DMS 273 (cell line): Measurements from ENCODE around the gene NDUFAF5.
"Not testable (repeated sequence)": the region's sequence is repeated elsewhere in the genome, so short reads cannot be mapped to it uniquely, and the experiment has no call there.

Experiments
- DNase-seq: peaks from one replicate; lab custom pipeline; 2025; ENCODE audit not compliant: unreplicated experiment; lab: John Stamatoyannopoulos, UW

The NDUFAF5 gene

DNA sequence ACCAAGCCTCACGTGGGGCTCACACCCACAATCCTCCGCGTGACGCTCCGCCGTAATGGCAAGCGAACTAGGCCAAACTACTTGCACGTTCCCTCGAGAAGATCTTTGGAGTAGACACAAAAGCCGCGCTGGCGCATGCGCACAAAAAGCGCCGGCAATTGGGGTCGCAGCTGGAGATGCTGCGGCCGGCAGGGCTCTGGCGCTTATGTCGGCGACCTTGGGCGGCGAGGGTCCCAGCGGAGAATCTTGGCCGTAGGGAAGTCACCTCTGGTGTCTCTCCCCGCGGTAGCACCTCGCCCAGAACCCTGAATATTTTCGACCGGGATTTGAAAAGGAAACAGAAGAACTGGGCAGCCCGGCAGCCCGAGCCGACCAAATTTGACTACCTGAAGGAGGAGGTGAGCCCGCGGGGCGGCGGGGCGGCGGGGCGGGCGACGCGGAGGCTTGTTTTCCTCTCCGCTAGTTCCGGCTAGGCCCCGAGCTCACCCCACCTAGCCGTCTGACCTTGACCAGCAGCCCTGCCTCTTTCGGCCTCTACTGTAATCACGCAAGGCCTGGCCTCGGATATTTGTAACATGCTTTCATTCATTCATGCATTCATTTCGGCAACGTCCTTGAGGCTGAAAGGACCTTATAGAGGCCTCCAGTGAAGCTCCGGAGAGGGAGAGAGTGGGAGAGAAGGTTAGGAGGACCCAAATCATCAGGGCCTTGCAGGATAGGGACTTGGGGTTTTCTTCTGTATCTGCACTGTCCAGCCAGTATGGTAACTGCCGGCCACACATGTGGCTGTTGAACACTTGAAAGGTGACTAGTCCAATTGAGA, at the start of gene NDUFAF5, which contains the start of gene ESF1:
Gene NDUFAF5 (plus strand): TSS at position 136 of the 823 bp plus-strand sequence. CDS start 41 bp downstream, at position 177.
Gene ESF1 (minus strand): TSS at position 27 of the 823 bp plus-strand sequence. CDS start 1,779 bp downstream, outside the sequence.
- DNase-seq = peak; percentile 98

DNA sequence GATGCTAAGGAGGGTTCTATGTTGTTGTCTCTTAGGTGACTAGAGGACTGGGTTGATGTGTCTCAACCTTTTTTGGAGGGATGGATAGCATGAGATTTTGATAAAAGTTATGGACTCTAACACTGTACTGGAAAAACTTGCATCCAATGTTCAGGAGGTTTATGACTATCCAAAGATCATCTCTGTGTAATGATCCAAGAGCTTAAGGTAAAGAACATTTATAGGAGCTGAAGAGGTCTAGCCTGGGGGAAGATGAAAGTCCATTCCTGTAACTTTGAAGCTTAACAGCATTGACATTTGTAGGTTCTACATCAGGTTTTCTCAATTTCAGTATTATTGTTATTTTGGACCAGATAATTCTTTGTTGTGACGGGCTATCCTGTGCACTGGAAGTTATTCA, 49.0 kb upstream of the NDUFAF5 start:
- DNase-seq = no peak

DNA sequence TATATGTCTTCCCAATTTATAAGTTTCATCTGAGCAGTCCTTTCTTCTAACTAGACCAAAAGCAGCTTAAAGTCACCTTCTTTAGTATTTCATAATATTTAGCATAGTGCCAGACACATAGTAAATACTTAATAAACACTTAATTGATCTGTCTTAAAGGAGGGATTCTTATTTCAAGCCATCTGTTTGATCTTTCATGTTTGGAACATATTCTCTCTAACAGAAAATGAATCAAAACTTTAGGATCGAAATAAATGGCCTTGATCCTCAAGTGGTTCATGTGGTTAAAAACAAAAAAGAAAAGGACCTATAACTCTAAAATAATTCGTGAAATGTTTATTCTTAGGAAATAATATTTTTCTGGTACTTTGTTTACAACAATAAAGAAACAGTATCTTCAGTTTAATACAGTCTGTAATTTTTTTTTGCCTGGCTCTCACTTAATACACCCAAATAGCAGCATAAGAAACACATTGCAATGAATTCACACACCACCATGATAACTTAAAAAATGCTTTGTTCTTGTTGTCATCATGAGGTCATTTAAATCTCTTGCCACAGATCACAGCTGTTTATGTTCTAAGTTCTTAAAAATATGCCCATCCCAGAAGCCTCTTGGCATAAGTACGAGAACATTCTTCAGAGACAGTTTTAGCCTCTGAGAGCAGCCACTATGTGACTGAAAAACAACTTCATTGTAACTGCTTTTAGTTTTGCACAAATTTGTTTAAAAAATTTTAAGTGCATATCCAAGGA, 48.2 kb upstream of the NDUFAF5 start:
- DNase-seq = no peak

GRCh38 chr20:13738187-13738586, 46.6 kb upstream of the NDUFAF5 start:
- not testable (repeated sequence) for DNase-seq

DNA sequence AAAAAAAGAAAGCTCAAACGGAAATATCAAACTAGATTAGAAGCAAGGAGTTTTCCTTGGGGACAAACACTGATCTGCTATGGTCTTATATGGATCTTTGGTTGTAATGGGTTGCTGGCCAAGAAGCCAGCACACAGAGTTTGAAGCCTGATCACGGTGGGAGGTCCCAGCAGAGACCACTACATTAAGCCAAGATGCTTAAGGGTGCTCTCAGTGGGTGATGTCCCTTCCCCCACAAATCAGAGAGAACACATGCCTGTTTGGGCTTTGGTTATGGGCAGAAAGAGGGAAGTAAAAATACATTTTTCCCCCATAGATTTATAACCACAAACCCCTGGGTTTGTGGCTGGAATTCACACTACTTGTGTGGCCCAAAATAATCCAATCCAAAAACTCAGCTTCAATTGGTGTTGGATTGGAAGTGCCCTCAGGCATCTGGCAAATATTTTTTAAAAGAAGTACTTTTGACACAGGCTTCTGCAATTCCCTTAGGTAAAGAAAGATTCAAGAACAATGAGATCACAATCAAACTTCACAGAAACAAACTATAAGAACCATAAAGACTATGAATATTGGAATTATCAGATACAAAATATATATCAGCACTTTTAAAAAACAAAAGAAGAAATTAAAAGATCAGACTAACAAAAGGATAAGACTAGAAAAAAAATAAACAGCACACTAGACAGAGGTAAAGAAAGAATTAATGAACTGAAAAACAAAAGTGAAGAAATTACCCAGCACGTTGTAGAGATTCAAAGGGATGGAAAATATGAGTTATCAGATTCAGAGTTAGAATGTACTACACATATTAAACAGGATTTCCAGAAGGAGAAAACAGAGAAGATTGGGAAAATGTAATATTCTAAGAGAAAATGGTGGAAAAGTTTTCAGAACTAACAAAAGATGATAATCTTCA, 44.8 kb upstream of the NDUFAF5 start:
- DNase-seq = no peak

DNA sequence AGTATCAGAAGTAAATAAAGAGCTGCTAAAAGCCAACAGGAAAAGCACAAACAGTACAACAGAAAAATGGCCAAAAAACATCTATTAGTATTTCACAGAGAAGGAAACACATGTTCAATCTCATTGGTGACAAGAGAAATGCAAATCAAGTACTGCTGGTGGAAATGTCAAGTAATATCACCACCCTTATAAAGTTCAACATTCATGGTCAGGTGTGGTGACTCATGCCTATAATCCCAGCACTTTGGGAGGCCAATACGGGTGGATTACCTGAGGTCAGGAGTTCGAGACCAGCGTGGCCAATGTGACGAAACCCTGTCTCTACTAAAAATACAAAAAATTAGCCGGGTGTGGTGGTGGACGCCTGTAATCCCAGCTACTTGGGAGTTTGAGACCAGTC, 42.9 kb upstream of the NDUFAF5 start:
- DNase-seq = no peak

- DNase-seq = no peak
These were observed 40.5 kb upstream of the NDUFAF5 start for GRCh38 chr20:13744352-13744751.

DNA sequence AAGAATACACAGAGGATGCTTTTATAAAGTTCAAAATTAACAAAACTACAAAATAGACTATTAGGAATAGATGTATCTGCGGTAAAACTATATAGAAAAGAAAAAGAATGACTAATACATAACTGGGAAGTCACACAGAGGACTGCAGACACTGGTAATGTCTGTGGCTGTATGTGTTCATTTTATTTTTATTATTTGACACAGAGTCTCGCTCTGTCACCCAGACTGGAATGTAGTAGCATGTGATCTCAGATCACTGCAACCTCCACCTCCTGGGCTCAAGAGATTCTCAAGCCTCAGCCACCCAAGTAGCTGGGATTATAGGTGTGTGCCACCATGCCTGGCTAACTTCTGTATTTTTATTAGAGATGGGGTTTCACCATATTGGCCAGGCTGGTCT, 39.0 kb upstream of the NDUFAF5 start:
- DNase-seq = no peak

- DNase-seq = no peak
These were observed 35.0 kb upstream of the NDUFAF5 start for GRCh38 chr20:13749811-13750210.

- no peak for DNase-seq
These were observed 31.3 kb upstream of the NDUFAF5 start for GRCh38 chr20:13753436-13754036.

DNA sequence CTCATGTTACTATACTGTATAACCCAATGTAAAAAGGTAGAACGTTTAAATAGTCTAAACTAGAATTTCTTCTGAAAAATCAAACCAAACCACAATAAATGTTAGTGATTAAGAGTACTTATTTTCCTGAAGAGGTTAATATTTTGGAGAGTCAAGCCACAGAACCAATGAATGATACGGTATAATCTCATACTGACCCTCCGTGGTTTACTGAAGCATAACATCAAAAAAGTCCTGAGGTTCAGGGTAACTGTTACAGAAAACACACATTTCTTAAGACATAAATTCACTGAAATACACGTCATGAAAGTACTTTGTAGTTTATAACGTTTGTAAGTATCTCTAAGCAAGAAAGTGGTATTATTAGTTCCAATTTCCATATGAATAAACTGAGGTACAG, 29.0 kb upstream of the NDUFAF5 start:
- DNase-seq = no peak

GRCh38 chr20:13756551-13756950, 28.3 kb upstream of the NDUFAF5 start:
- no peak for DNase-seq

DNA sequence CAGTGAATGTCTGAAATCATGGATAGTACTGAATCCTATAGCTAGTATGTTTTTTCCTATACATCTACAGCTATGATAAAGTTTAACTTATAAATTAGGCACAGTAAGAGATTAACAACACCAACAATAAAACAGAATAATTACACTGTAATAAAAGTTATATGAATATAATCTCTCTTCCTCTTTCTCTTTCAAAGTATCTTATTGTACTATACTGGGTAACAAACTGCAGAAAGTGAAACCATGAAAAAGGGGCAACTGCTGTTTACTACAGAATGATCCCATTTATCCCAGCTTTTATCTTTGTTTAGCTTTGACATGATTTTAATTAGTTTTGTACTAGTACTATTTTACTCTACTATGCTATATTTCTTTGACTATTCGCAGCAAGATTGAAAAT, 25.9 kb upstream of the NDUFAF5 start:
- DNase-seq = no peak

- DNase-seq = not testable (repeated sequence)
These were observed 24.3 kb upstream of the NDUFAF5 start for GRCh38 chr20:13760451-13760946.

GRCh38 chr20:13765299-13765698, 19.5 kb upstream of the NDUFAF5 start:
- DNase-seq = no peak

DNA sequence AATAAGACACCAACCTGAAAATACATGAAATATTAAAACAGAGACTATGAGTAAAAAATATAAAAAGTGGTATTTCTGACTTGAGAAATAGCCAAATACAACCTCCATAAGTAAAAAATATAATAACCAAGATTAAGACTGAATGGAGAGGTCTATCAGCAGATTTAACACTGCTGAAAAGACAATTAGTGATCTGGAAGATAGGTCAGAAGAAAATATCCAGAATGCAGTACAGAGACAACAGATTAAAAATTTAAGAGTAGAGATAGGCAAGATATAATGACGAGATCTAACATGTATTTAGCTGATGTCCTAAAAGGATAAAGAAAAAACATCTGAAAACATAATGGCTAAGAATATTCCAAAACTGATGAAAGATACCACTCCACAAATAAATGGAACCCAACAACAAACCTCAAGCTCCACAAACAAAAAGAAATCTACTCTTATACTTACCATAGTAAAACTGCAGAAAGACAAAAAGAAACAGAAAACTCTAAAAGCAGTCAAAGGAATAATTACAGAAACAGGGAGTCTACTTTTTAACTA, 18.9 kb upstream of the NDUFAF5 start:
- no peak for DNase-seq

DNA sequence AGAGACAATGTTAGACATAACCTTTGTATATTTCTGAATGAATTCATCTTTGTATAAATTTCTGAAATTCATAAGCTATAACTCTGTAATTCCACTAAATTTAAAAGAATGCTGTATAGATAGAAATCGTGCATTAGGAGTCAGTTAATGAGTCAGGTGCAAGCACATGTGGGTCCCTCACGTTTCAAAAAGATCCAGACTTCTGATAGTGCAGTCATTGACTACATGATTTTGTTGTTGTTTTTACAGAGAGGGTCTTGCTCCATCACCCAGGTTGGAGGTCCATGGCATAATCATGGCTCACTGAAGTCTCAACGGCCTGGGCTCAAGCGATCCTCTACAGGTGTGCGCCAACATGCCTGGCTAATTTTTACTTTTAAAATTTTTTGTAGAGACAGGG, 14.7 kb upstream of the NDUFAF5 start:
- no peak for DNase-seq

DNA sequence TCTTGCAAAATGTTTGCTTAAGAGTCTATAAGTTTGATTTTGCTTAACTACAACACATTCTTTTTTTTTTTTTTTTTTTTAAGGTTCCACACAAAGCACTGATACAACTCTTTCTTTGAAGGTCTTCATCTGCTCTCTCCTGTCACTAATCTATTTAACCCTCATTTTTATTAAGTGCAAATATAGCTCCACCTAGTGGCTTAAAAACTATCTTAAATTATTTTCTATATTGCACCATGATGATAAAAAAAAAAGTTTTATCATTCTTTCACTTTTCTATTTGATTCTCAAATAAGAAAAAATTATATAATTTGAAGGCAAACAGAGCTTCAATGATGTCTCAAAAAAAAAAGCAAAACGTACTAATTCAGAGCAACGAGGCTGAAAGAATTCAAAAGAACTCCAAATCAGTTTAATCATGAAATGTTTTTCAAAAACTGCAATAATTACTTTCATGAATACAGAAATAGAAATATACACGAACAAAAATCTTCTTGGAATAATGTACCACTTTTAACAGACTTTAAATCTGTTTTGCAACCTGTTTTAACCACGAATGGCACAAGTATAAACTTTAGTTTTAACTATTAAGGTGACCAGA, 12.9 kb upstream of the NDUFAF5 start:
- peak; percentile 64 for DNase-seq

DNA sequence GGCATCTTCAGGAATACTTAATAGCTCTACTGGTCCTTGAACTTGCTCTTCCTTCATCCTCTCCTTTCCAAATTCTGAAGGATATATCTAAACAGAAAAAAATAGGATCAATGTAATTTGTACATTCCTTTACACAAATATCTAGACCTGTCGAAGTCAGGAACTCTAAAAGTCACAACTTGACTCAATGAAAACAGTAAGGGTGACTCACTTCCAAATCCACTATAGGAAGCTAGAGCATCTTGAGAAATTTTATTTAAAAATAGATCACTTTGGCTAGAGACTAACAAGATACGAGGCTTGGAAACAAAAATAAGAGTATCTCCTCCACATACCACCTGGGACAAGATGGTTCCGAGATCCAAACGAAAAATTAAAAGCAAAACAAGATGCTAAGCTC, 12.3 kb upstream of the NDUFAF5 start:
- no peak for DNase-seq

DNA sequence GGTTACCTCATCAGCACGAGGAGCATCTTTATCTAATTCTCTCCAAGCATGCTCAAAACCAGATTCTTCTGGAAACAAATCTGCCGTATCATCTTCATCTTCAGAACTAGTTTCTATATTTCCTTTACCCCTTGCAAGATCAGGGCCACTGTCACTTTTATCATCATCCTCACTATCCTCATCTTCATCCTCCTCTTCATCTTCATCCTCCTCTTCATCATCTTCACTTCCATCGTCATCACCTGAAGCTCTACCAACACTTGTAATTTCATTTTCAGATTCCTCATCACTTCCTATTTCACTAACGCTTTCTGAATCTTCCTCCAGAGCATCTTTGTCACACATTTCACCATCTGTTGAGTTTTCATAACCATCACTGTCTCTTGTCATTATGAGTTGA, 9.0 kb upstream of the NDUFAF5 start:
- no peak for DNase-seq
